Stimulated activated CD4-positive, alpha-beta T cell treated with anti-CD3 and anti-CD28 coated beads, Interleukin-4, amount 100 ng/mL, for 4 hours (primary cell): ENCODE measurements around the gene BAIAP2.

Source experiments
- DNase-seq, 2 experiments: peaks; one replicate each; pipeline ENCODE4 v3.0.0-alpha.2; 2020

Gene BAIAP2

GRCh38 chr17:81053041-81053970, 18.4 kb downstream of the BAIAP2 start:
- no peak for DNase-seq

- no peak for DNase-seq
Observed at GRCh38 chr17:81054308-81054707, 19.4 kb downstream of the BAIAP2 start.

GRCh38 chr17:81054881-81055370, 20.0 kb downstream of the BAIAP2 start:
- DNase-seq = no peak

GRCh38 chr17:81056312-81056711, 21.4 kb downstream of the BAIAP2 start:
- no peak for DNase-seq

GRCh38 chr17:81057079-81057730, 22.3 kb downstream of the BAIAP2 start:
- DNase-seq = no peak

- DNase-seq = no peak
Observed at GRCh38 chr17:81057777-81058176, 22.8 kb downstream of the BAIAP2 start.

GRCh38 chr17:81058263-81058871, 23.4 kb downstream of the BAIAP2 start:
- DNase-seq = peak in 1 of 2 experiments; percentile 14

GRCh38 chr17:81059026-81059425, 24.1 kb downstream of the BAIAP2 start:
- no peak for DNase-seq

- no peak for DNase-seq
Observed at GRCh38 chr17:81060416-81060815, 25.5 kb downstream of the BAIAP2 start.

- no peak for DNase-seq
Observed at GRCh38 chr17:81061027-81061735, 26.2 kb downstream of the BAIAP2 start.

- no peak for DNase-seq
Observed at GRCh38 chr17:81062014-81062780, 27.2 kb downstream of the BAIAP2 start.

GRCh38 chr17:81063106-81064093, 28.4 kb downstream of the BAIAP2 start:
- no peak for DNase-seq

- no peak for DNase-seq
Observed at GRCh38 chr17:81064678-81065475, 29.9 kb downstream of the BAIAP2 start.

GRCh38 chr17:81065500-81065899, 30.5 kb downstream of the BAIAP2 start:
- DNase-seq = no peak

GRCh38 chr17:81066072-81066471, 31.1 kb downstream of the BAIAP2 start:
- DNase-seq = no peak

GRCh38 chr17:81066771-81067315, 31.9 kb downstream of the BAIAP2 start:
- no peak for DNase-seq

- no peak for DNase-seq
Observed at GRCh38 chr17:81067391-81067811, 32.5 kb downstream of the BAIAP2 start.

- no peak for DNase-seq
Observed at GRCh38 chr17:81068411-81069134, 33.6 kb downstream of the BAIAP2 start.

- DNase-seq = no peak
Observed at GRCh38 chr17:81069135-81069645, 34.2 kb downstream of the BAIAP2 start.
